CD4-positive, alpha-beta T cell treated with Interleukin-10 for 1 hour (primary cell): ENCODE data around the gene STEAP4.
"Not testable (repeated sequence)": the region's sequence is repeated elsewhere in the genome, so short reads cannot be mapped to it uniquely, and the experiment has no call there.

Experiments used
- DNase-seq: peaks from one replicate; pipeline ENCODE4 v3.0.0-alpha.2; 2020

Gene STEAP4

GRCh38 chr7:88312061-88312663, 5.5 kb upstream of the STEAP4 start:
- DNase-seq = no peak

DNA sequence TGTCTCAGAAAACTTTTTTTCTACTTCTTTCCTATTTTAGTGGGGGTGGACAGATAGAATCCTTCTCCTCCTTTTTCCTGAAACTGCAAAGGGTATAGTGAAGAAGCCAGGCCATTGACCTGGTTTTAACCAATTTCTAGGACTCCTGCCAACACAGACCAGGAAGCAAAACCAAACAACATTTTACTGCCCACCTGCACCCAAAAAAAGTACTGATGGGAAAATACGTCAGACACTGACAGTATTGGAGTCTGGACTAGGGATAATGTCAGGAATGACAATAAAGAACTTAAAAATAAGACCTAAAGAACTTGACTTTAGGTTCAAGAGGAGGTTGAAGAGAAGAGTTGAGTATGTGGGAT, 5.0 kb upstream of the STEAP4 start:
- no peak for DNase-seq

DNA sequence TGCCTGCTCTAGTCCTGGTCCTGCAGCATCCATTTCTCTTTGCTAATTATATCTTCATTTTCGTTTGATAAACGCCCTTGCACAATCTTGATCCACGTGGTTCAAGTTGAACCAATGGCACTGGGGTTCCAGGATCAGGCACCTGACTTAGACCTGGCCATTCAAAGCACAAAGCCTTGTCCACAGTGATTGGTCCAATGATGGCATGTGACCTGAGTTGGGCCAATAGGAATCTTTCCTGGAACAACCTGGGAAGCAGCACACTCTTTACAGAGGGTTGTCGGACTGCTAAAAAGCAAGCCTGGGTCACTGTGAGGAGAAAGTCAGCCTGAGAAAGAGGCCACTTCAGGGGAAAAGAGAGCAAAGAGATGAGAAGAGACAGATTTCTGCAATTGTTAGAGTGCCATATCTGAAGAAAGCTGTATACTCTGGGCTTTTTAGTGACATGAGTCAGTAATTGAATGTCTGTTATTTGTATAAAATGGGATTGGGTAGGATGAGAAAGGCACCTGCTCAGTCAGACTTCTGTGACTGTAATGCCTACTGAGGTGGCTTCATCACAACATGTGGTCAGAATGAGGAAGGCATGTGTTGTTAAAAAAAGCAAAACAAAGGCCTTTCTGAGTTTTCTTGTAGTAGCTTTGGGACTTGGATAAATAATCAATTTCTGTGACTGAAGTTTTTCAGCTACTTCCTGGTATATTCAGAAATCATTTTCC, 4.4 kb upstream of the STEAP4 start:
- DNase-seq = no peak

GRCh38 chr7:88309819-88310218, 3.1 kb upstream of the STEAP4 start:
- no peak for DNase-seq

- DNase-seq = no peak
Observed at GRCh38 chr7:88307823-88308222, 1.1 kb upstream of the STEAP4 start.

DNA sequence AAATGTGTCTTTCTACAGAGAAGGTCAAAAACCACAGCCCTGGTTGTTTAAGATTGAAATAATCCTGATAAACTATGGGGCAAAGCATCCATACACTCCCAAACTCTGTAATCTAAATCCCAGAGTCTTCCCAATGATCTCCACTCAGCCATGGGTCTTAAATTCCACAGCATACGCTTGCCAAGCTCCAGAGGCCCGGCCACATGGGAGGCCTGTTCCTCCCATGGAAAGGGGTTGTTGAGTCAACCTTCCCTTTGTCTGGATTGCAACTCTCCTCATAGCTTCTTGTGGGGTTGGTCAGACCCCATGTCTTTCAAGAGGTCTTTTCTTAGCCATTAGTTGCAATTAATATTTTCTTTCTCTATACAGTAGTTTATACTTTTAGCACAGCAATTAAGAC, 718 bp upstream of the STEAP4 start:
- DNase-seq = no peak

DNA sequence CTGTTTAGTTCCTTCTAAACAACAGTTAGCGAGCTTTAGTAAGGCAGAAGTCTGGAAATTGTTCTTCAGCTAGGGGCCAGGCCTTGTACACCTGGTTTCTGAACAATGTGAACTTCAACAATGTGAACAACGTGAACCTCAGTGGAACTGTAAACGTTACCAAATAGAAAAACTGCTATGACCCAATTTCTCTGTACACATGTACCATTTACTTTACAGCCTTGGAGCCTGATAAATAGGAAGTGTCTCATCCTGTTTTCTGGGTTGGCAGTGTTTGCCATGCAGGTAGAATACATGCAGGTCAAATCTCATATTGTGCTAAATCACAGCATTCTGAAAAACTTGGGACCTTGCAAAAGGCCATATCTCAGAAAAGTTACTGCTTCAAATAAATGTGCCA, 1.6 kb downstream of the STEAP4 start:
- no peak for DNase-seq

DNA sequence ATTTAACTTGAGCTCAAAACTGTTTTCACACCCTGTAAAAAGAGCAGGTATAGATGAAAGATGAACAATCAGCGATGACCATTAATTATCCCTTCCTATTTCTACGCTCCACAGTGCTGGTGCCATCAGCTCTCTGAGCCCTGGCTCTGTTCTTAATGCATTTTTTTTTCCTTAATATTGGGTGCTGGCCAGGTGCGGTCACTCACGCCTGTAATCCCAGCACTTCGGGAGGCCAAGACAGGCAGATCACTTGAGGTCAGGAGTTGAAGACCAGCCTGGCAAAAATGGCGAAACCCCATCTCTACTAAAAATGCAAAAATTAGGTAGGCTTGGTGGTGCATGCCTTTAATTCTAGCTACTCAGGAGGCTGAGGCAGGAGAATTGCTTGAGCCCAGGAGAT, 4.2 kb downstream of the STEAP4 start:
- DNase-seq = no peak

- DNase-seq = no peak
Observed at GRCh38 chr7:88301924-88302323, 4.8 kb downstream of the STEAP4 start.

DNA sequence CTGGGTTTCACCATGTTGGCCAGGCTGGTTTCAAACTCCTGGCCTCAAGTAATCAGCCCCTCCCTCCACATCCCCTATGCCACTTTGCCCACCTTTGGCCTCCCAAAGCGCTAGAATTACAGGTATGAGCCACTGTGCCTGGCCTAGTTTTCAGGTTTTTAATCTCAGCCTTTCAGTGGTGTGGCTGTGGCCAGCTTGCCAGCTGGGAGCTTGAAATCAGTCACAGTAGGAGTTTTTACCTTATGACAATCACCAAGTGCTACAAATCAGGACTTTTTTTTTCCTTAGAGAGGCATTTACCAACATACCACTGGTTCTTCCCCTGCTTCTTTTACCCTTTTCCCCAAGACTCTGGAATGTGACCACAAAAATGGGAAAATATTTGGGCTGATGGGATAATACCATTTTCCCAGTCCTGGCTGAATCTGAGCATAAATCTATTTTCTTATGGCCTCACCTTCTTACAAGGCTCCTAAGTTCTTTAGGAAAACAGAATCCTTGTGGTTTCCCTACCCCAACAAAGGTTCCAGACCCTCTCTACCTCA, 6.2 kb downstream of the STEAP4 start:
- DNase-seq = no peak

DNA sequence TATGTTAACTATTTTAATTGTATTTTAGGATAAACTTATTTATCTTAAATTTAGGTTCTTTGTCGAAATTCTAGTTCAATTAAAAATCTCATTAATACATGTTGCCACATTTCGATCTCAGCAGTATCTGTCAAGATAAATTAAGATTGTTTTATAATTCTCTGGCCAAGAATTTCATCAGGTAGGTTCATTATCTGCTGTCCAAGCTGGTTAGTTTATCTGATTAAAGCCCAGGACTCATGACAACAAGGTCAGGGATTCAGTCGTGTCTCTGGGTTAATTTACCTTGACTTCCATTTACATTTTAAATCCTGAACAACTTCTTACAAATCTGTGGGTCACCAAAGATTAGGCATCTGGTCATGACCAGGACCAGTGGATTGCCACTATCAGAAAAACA, 7.6 kb downstream of the STEAP4 start:
- no peak for DNase-seq

- no peak for DNase-seq
Observed at GRCh38 chr7:88293866-88294265, 12.8 kb downstream of the STEAP4 start.

DNA sequence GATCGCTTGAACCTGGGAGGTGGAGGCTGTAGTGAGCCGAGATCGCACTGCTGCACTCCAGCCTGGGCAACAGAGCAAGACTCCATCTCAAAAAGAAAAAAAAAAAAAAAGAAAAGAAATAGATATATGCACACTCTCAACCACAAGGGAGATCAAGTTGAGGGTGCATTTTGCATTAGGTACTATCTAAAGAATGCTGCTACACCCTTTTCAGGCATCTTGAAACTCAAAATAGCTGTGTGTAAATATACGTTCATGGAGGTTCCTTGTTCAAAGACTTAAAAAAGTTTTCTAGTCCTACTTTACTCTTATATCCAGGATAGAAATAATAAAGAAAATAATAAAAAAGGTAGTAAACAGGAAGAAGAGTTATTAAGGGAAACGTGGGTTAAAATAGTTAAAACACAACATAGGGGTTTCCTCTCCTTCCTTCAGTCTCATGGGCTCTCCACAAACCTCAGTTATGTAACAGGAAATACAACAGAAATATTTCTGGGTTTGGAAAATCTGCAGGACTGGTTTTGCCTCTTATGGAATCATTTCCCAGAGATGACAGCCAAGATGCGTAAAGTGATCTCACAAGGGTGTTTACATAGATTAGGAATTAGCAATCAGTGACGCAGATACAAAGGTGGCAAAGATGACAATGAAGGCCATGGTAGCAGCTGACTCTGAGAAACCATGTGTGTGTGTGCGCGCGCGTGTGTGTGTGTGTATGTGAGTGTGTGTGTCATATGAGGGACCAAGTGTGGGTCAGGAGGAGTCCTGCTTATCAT, 15.1 kb downstream of the STEAP4 start:
- no peak for DNase-seq

DNA sequence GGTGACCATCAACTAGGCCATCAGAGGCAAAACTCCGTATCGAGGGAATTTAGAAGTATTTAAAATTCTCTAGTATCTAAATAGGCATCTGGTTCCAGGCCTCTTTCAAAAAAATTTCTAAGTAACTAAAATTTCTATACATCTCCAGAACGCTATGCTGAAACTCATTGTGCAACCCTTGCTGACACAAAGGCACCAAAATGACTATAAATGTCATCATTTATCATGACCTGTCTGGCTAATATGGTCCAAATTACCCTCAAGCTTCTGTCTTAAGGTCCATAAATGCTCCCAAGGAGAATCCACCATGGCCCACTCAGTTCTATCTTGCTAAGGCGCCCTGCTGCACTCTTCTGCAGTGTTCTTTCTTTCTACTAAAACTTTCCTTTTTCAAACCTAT, 16.2 kb downstream of the STEAP4 start:
- DNase-seq = no peak

DNA sequence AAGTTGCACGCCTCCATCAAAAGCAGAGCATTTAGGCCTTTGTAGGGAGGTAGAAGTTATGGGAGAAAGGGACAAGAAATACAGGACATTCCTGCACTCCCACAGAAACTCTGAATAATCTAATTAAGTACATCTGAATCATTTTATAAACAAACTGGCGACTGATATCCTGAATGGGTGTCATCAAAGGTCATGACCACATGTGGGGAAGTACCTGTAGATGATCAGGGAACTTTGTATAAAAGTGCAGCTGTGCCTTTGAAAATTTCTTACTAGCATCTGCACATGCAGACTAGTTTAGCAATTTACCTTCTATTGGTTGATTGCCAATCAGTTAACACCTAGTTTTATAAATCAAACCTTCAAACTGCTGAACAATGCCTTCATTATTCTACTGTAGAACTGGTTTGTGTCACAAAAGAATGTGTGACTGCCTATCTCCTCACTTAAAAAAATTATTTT, 17.1 kb downstream of the STEAP4 start:
- no peak for DNase-seq

GRCh38 chr7:88281749-88282148, 24.9 kb downstream of the STEAP4 start:
- no peak for DNase-seq

GRCh38 chr7:88280801-88281200, 25.9 kb downstream of the STEAP4 start:
- no peak for DNase-seq

DNA sequence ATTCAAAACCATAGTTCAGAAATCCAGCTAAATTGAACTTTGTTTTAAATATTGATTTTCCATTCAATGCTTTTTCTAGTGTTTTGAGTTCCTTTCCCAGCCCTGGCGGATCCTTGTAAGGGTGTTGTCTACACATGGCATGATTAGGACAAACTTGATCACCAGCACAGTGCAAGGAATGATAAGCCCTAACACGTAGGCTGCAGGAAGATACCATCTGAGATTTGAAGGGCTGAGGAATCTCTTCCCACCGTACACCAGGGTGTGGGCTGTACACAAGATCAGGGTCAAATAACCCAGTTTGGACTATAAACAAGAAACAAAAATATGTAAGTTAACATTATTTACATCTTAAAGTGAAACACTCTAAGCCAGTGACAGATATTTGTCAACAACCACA, 27.4 kb downstream of the STEAP4 start:
- no peak for DNase-seq

GRCh38 chr7:88278881-88279280, 27.8 kb downstream of the STEAP4 start:
- DNase-seq = no peak

- DNase-seq = no peak
Observed at GRCh38 chr7:88276605-88277153, 30.0 kb downstream of the STEAP4 start.

GRCh38 chr7:88274856-88275255, 31.8 kb downstream of the STEAP4 start:
- DNase-seq = not testable (repeated sequence)

GRCh38 chr7:88269586-88269985, 37.1 kb downstream of the STEAP4 start:
- no peak for DNase-seq

- DNase-seq = no peak
Observed at GRCh38 chr7:88268858-88269257, 37.8 kb downstream of the STEAP4 start.

GRCh38 chr7:88268051-88268450, 38.6 kb downstream of the STEAP4 start:
- DNase-seq = no peak
